ENCODE data around the gene IL6ST.

The IL6ST gene

DNA sequence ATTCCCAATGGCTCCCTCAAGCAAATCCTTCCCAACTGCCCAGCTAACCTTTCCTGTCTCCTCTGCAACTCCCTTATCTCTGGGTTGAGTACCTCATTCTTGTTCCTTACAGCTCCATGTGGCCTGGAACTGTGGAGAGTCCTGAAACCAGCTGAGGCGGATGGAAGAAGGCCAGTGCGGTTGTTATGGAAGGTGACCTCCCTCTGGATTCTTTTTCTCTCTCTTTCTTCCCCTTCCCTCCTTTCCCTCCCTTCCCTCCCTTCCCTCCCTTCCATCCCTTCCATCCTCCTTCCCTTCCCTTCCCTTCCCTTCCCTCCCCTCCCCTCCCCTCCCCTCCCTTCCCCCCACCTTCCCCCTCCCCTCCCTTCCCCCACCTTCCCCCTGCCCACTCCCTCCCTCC is 98.5 kb downstream of the IL6ST start:
- DNase-seq (ENCODE audit: low read depth), result no peak

DNA sequence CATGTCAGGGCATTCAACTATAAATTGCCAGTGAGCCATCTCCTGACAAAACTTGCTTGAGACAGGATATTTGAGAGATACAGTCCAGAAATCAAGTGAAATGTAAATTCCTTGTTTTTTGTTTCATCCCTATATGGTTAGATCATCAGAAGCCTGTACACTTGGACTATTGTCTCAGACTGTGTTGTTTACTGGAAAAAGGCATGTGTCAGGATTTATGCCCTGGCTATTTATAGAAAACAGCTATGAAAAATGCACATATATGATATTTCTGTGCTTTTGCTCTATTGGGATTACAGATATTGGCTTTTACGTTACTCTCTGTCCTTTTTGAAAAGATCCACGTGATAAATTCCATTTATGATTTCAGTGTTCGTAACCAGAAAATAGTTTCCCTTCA is 99.4 kb downstream of the IL6ST start:
- DNase-seq (ENCODE audit: low read depth), result no peak

DNA sequence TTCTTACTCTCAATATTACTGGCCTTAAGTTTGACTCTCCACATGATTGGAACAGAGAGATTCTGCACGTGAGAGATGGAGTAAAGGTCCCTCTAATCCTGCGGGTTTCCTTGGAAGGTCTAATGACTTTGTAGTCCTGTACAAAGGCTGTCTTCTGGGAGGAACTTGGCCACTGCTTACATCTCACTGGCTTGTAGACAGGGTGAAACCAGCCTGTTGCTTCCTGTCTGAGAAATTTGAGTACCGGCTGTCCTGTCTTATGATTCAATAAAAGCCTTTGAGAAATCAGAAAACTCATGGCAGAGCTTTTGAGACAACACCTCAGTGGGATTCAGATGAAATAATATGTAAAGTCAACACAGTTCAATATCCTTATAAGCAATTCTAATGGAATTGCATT is 100.6 kb downstream of the IL6ST start:
- DNase-seq (ENCODE audit: low read depth), result no peak

DNA sequence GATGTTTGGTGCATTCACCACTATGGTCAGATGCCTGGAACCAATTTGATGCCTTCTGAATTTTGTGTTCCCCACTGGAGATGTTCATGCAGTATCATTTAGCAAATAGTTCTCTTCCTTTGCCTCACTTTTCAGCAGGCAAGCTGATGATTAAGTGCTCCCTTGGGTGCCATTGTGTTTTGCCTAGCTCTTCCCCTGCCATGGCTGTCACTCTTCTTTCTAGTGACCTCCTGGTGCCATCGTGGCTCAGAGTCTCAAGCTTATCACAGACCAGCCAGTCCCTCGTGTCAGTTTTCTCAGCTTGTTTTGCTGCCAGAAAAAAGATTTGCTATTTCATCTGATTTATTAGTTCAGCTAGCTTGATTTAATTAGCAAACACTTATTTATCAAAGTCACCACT is 102.3 kb downstream of the IL6ST start:
- DNase-seq (ENCODE audit: low read depth), result no peak

DNA sequence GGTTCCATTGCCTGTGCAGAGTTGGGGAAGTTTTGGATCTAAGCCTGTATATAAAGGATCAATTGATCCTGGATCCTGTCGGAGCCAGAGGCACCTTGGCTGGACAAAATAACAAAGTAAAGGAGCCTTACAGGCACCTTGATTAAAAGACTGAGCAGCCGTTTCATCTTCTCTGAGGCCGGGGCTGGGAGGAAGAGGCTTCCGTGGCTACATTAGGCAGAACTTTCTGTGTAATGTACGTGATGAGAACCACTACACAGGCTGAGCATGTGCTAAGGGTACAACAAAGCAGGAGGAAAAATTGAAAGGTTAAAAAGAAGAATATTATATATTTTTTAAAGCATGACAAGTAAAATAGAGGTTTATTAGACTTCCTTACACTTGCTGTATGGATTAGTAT is 106.6 kb downstream of the IL6ST start:
- no peak for DNase-seq (ENCODE audit: low read depth)

DNA sequence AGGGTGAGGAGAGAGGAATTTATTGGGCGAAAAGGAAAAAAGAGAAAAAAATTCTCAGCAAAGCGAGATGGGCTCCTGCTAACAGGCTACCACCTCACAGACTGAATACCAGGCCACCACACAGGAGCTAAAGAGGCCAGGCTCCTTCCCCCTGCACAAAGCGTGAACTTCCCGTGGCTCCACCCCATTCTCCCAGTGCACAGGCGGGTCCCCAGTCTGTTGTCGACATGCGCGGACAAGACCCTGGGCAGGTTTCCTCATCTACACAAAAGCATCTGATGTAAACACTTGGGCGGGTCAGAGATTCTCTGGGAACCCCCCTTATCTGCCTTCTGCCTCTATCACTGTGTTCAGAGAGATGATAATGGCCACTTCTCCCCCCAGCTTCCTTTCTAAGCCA is 109.4 kb downstream of the IL6ST start:
- no peak for DNase-seq (ENCODE audit: low read depth)

Data from amniotic epithelial cell (primary cell).